ENCODE data around the gene MEF2A. TPM values are rescaled to one million over a fixed set of nuclear protein-coding genes. Genes with fewer than 3 reads are reported as not detected.

The MEF2A gene
- polyA plus RNA-seq, 3 donors: 20.3 to 61.8 (median 33.5) TPM

DNA sequence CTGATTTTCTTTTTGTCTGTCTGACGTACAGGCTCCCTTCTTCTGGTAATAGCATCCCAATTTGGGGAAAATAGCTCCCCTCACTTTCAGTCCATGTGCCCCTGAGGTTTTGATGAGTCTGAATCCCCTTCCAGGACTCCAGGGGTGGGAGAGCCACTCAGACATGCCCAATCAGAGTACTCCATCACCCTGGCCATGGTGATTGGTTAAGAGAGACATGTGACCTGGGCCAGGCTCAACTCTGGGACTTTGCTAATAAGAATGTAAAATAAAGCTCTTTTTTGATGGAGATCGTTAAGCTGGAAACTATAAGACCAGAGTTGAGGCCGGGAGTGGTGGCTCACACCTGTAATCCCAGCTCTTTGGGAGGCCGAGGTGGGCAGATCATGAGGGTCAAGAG lies 9.2 kb upstream of the MEF2A start:
- Histone ChIP-seq H4K20me1 (ENCODE audit: insufficient read depth, low read length) (no peaks in the 10 kb centered on the region), H2AFZ (ENCODE audit: insufficient read depth, low read depth, low read length, poor library complexity, severe bottlenecking) (no peak overlapping the region), H3K27ac (ENCODE audit: low read depth in 1 of 2, low read length in 2 of 2) (no peak overlapping the region), H3K27me3 (ENCODE audit: control insufficient read depth in 2 of 2, insufficient read depth in 2 of 2, low read length in 2 of 2) (no peaks in the 10 kb centered on the region), H3K79me2 (ENCODE audit: insufficient read depth, low read length) (no peaks in the 10 kb centered on the region), H3K4me1 (ENCODE audit: control insufficient read depth in 1 of 2, insufficient read depth in 2 of 2, low read length in 2 of 2) (no peaks in the 10 kb centered on the region), H3K9ac (ENCODE audit: insufficient read depth, low read length, poor library complexity, severe bottlenecking) (no peak overlapping the region), H3K4me2 (replicated peaks; ENCODE audit: extremely low read depth, low read length, poor library complexity, severe bottlenecking) (no peak overlapping the region), H3K4me3 (replicated peaks in 1 of 3; ENCODE audit: low read depth in 2 of 3, low read length in 3 of 3) (no peak overlapping the region), H3K9me3 (replicated peaks in 1 of 2; ENCODE audit: control insufficient read depth in 1 of 2, insufficient read depth in 1 of 2, low read length in 2 of 2) (no peaks in the 10 kb centered on the region), H3K36me3 (replicated peaks in 1 of 2; ENCODE audit: control insufficient read depth in 1 of 2, insufficient read depth in 2 of 2, low read length in 2 of 2) (no peaks in the 10 kb centered on the region)
- intact Hi-C loops (cut with micrococcal nuclease): no loop called here
- H3K27me3 Mint-ChIP-seq (ENCODE audit: low read depth in 3 of 3): peaks cover 0 to 7% (median 3%) of the 10 kb centered on the region in 3 donors
- H3K4me3 Mint-ChIP-seq: no peak overlapping the region
- H3K4me1 Mint-ChIP-seq: peaks cover 8% of the 10 kb centered on the region
- H3K9me3 Mint-ChIP-seq: peaks cover 0 to 2% (median 0%) of the 10 kb centered on the region in 7 donors
- no peak overlapping the region for H3K27ac Mint-ChIP-seq
- DNase-seq: no peak
- 100% methylated on average over 3 of the region's 4 CpGs for WGBS (ENCODE audit: insufficient coverage)
- H3K36me3 Mint-ChIP-seq: no peaks in the 10 kb centered on the region
- no peak for TF ChIP-seq CTCF (IDR thresholded peaks at IDR 0.05)

GRCh38 chr15:99558084-99558483 lies 7.7 kb upstream of the MEF2A start:
- peaks cover 12 to 14% of the 10 kb centered on the region in 2 donors for H3K4me1 ChIP-seq (ENCODE audit: control insufficient read depth in 1 of 2, insufficient read depth in 2 of 2, low read length in 2 of 2)
- TF ChIP-seq CTCF (IDR thresholded peaks at IDR 0.05): no peak

More at GRCh38 chr15:99558084-99558483, 7.7 kb upstream of the MEF2A start:
- Histone ChIP-seq H3K36me3 (replicated peaks in 1 of 2; ENCODE audit: control insufficient read depth in 1 of 2, insufficient read depth in 2 of 2, low read length in 2 of 2) (no peaks in the 10 kb centered on the region), H3K9me3 (replicated peaks in 1 of 2; ENCODE audit: control insufficient read depth in 1 of 2, insufficient read depth in 1 of 2, low read length in 2 of 2) (no peaks in the 10 kb centered on the region), H3K9ac (ENCODE audit: insufficient read depth, low read length, poor library complexity, severe bottlenecking) (no peak overlapping the region), H3K27ac (ENCODE audit: low read depth in 1 of 2, low read length in 2 of 2) (no peak overlapping the region), H4K20me1 (ENCODE audit: insufficient read depth, low read length) (no peaks in the 10 kb centered on the region), H2AFZ (ENCODE audit: insufficient read depth, low read depth, low read length, poor library complexity, severe bottlenecking) (no peak overlapping the region), H3K4me2 (replicated peaks; ENCODE audit: extremely low read depth, low read length, poor library complexity, severe bottlenecking) (no peak overlapping the region), H3K27me3 (ENCODE audit: control insufficient read depth in 2 of 2, insufficient read depth in 2 of 2, low read length in 2 of 2) (no peaks in the 10 kb centered on the region), H3K79me2 (ENCODE audit: insufficient read depth, low read length) (no peaks in the 10 kb centered on the region), H3K4me3 (replicated peaks in 1 of 3; ENCODE audit: low read depth in 2 of 3, low read length in 3 of 3) (no peak overlapping the region)
- intact Hi-C loops (cut with micrococcal nuclease): no loop called here
- no peak overlapping the region for H3K4me3 Mint-ChIP-seq
- H3K36me3 Mint-ChIP-seq: no peaks in the 10 kb centered on the region
- H3K9me3 Mint-ChIP-seq: peaks cover 0 to 2% (median 0%) of the 10 kb centered on the region in 7 donors
- 100% methylated on average over 1 of the region's 3 CpGs for WGBS (ENCODE audit: insufficient coverage)
- no peak for DNase-seq
- peaks cover 0 to 7% (median 5%) of the 10 kb centered on the region in 3 donors for H3K27me3 Mint-ChIP-seq (ENCODE audit: low read depth in 3 of 3)
- H3K4me1 Mint-ChIP-seq: peaks cover 22% of the 10 kb centered on the region
- no peak overlapping the region for H3K27ac Mint-ChIP-seq
